Measurements from ENCODE around the gene MPP1. TPM values are rescaled to one million over a fixed set of nuclear protein-coding genes. Genes with fewer than 3 reads are reported as not detected.
"Not testable (repeated sequence)": the region's sequence is repeated elsewhere in the genome, so short reads cannot be mapped to it uniquely, and the experiment has no call there.

The MPP1 gene
- total and polyA plus RNA-seq, 8 donors, result 41.7 to 125 (median 44.8) TPM

- no peak overlapping the region for H3K4me3 ChIP-seq
- no peak overlapping the region for H3K27ac ChIP-seq
- H3K36me3 ChIP-seq, result no peaks in the 10 kb centered on the region
- ATAC-seq (no peak), DNase-seq (no peak)
- no peak for TF ChIP-seq CTCF (IDR thresholded peaks at IDR 0.05)
- no peaks in the 10 kb centered on the region for H3K9me3 ChIP-seq
- H3K27me3 ChIP-seq, result no peaks in the 10 kb centered on the region
- H3K4me1 ChIP-seq, result no peaks in the 10 kb centered on the region
- intact Hi-C loops (cut with DNase I), result no loop called here
These were observed 14.6 kb upstream of the MPP1 start for GRCh38 chrX:154819771-154820341.

- Histone ChIP-seq H3K27ac (no peak overlapping the region), H3K27me3 (no peaks in the 10 kb centered on the region), H3K36me3 (no peaks in the 10 kb centered on the region), H3K4me1 (no peaks in the 10 kb centered on the region), H3K9me3 (no peaks in the 10 kb centered on the region), H3K4me3 (no peak overlapping the region)
- DNase-seq (no peak), ATAC-seq (no peak)
- TF ChIP-seq CTCF (IDR thresholded peaks at IDR 0.05), result no peak
- intact Hi-C loops (cut with DNase I), result no loop called here
These were observed 13.9 kb upstream of the MPP1 start for GRCh38 chrX:154818916-154819770.

- ATAC-seq, result not testable (repeated sequence)
These were observed 11.8 kb upstream of the MPP1 start for GRCh38 chrX:154817048-154817618.

GRCh38 chrX:154816326-154816898 lies 11.1 kb upstream of the MPP1 start:
- intact Hi-C loops (cut with DNase I); ATAC-seq; DNase-seq; H3K4me1 ChIP-seq; H3K4me3 ChIP-seq; H3K27me3 ChIP-seq; H3K27ac ChIP-seq; H3K36me3 ChIP-seq; H3K9me3 ChIP-seq: not testable (repeated sequence)

More at GRCh38 chrX:154817048-154817618, 11.8 kb upstream of the MPP1 start:
- H3K27me3 ChIP-seq; H3K4me1 ChIP-seq; H3K27ac ChIP-seq; H3K36me3 ChIP-seq; DNase-seq; H3K4me3 ChIP-seq; intact Hi-C loops (cut with DNase I); H3K9me3 ChIP-seq: not testable (repeated sequence)

- Histone ChIP-seq H3K27ac (no peak overlapping the region), H3K4me3 (no peak overlapping the region), H3K27me3 (no peaks in the 10 kb centered on the region), H3K36me3 (no peaks in the 10 kb centered on the region), H3K9me3 (no peaks in the 10 kb centered on the region), H3K4me1 (no peaks in the 10 kb centered on the region)
- intact Hi-C loops (cut with DNase I), result no loop called here
- no peak for DNase-seq
- ATAC-seq, result no peak
- TF ChIP-seq CTCF (IDR thresholded peaks at IDR 0.05), result no peak
These were observed 10.1 kb upstream of the MPP1 start for GRCh38 chrX:154815274-154815818.

- DNase-seq, result no peak
- H3K9me3 ChIP-seq, result no peaks in the 10 kb centered on the region
- H3K4me3 ChIP-seq, result no peak overlapping the region
- H3K27ac ChIP-seq, result no peak overlapping the region
- no peaks in the 10 kb centered on the region for H3K36me3 ChIP-seq
- no peaks in the 10 kb centered on the region for H3K4me1 ChIP-seq
- no peak for ATAC-seq
- H3K27me3 ChIP-seq, result no peaks in the 10 kb centered on the region
- no peak for TF ChIP-seq CTCF (IDR thresholded peaks at IDR 0.05)
- intact Hi-C loops (cut with DNase I), result no loop called here
These were observed 8.5 kb upstream of the MPP1 start for GRCh38 chrX:154813801-154814200.

Data from left lung (tissue), 10 donors.